ENCODE results near the gene KPNA1.
"Not testable (repeated sequence)": the region's sequence is repeated elsewhere in the genome, so short reads cannot be mapped to it uniquely, and the experiment has no call there.

KPNA1 gene

GRCh38 chr3:122458992-122459391 is 55.7 kb downstream of the KPNA1 start:
- peak; percentile 12 for DNase-seq (ENCODE audit: low read depth)
- no peak overlapping the region for H3K4me3 ChIP-seq (ENCODE audit: low read depth, low read length)
- TF ChIP-seq MYC (IDR thresholded peaks at IDR 0.05; ENCODE audit: low read depth, low read length) = no peak
- TF ChIP-seq POLR2A (IDR thresholded peaks at IDR 0.05; ENCODE audit: extremely low read depth, insufficient read length) = no peak
- TF ChIP-seq CTCF (IDR thresholded peaks at IDR 0.05; ENCODE audit: low read depth, low read length) = no peak
- no peak for TF ChIP-seq MAX (IDR thresholded peaks at IDR 0.05; ENCODE audit: low read depth, low read length)

GRCh38 chr3:122457706-122458105 is 57.0 kb downstream of the KPNA1 start:
- no peak for TF ChIP-seq MAX (IDR thresholded peaks at IDR 0.05; ENCODE audit: low read depth, low read length)
- TF ChIP-seq POLR2A (IDR thresholded peaks at IDR 0.05; ENCODE audit: extremely low read depth, insufficient read length) = no peak
- no peak for TF ChIP-seq MYC (IDR thresholded peaks at IDR 0.05; ENCODE audit: low read depth, low read length)
- no peak for TF ChIP-seq CTCF (IDR thresholded peaks at IDR 0.05; ENCODE audit: low read depth, low read length)
- H3K4me3 ChIP-seq (ENCODE audit: low read depth, low read length) = no peak overlapping the region
- DNase-seq (ENCODE audit: low read depth) = no peak

GRCh38 chr3:122456074-122456473 is 58.7 kb downstream of the KPNA1 start:
- no peak for DNase-seq (ENCODE audit: low read depth)
- H3K4me3 ChIP-seq (ENCODE audit: low read depth, low read length) = no peak overlapping the region
- no peak for TF ChIP-seq MAX (IDR thresholded peaks at IDR 0.05; ENCODE audit: low read depth, low read length)

GRCh38 chr3:122451371-122451770 is 63.4 kb downstream of the KPNA1 start:
- TF ChIP-seq POLR2A (IDR thresholded peaks at IDR 0.05; ENCODE audit: extremely low read depth, insufficient read length) (no peak), MAX (IDR thresholded peaks at IDR 0.05; ENCODE audit: low read depth, low read length) (no peak)
- no peak overlapping the region for H3K4me3 ChIP-seq (ENCODE audit: low read depth, low read length)
- DNase-seq (ENCODE audit: low read depth) = no peak

- not testable (repeated sequence) for DNase-seq (ENCODE audit: low read depth); H3K4me3 ChIP-seq (ENCODE audit: low read depth, low read length)
Observed at GRCh38 chr3:122448218-122448617, 66.5 kb downstream of the KPNA1 start.

- not testable (repeated sequence) for H3K4me3 ChIP-seq (ENCODE audit: low read depth, low read length); DNase-seq (ENCODE audit: low read depth)
Observed at GRCh38 chr3:122444491-122444887, 70.2 kb downstream of the KPNA1 start.

- DNase-seq (ENCODE audit: low read depth); H3K4me3 ChIP-seq (ENCODE audit: low read depth, low read length): not testable (repeated sequence)
Observed at GRCh38 chr3:122443762-122444490, 70.8 kb downstream of the KPNA1 start.

GRCh38 chr3:122443090-122443489 is 71.6 kb downstream of the KPNA1 start:
- no peak for DNase-seq (ENCODE audit: low read depth)
- TF ChIP-seq MYC (IDR thresholded peaks at IDR 0.05; ENCODE audit: low read depth, low read length) (no peak), CTCF (IDR thresholded peaks at IDR 0.05; ENCODE audit: low read depth, low read length) (no peak), MAX (IDR thresholded peaks at IDR 0.05; ENCODE audit: low read depth, low read length) (no peak), POLR2A (IDR thresholded peaks at IDR 0.05; ENCODE audit: extremely low read depth, insufficient read length) (no peak)
- H3K4me3 ChIP-seq (ENCODE audit: low read depth, low read length) = no peak overlapping the region
